Mesendoderm (in vitro differentiated cells): ENCODE data around the gene DRD1.
"Not testable (repeated sequence)": the region's sequence is repeated elsewhere in the genome, so short reads cannot be mapped to it uniquely, and the experiment has no call there.

Experiments used
- DNase-seq: peaks from one replicate; pipeline ENCODE4 v3.0.0; 2013
- H2AK5ac ChIP-seq: 2 replicates; pipeline ENCODE4 v1.6.1; 2013; ENCODE audit warnings: low read length, inconsistent platforms
- H2BK120ac ChIP-seq: 2 replicates; pipeline ENCODE4 v1.6.1; 2013; ENCODE audit warnings: low read depth, mild to moderate bottlenecking, low read length, moderate library complexity, mixed read lengths
- H2BK15ac ChIP-seq: replicated peaks from 2 replicates; pipeline ENCODE4 v1.6.1; 2013; ENCODE audit warnings: low read depth, mild to moderate bottlenecking, moderate library complexity
- H2BK5ac ChIP-seq: 2 replicates; pipeline ENCODE4 v1.6.1; 2013; ENCODE audit warnings: low read length, inconsistent platforms
- H3K18ac ChIP-seq: 2 replicates; pipeline ENCODE4 v1.6.1; 2013; ENCODE audit warnings: mild to moderate bottlenecking, low read length, mixed read lengths
- H3K23ac ChIP-seq: one replicate; pipeline ENCODE4 v1.6.1; 2013; ENCODE audit warnings: low read length
- H3K27ac ChIP-seq: 2 replicates; pipeline ENCODE4 v1.5.1; 2013; ENCODE audit warnings: low read depth, mild to moderate bottlenecking, inconsistent platforms, low read length, moderate library complexity
- H3K27me3 ChIP-seq: 2 replicates; pipeline ENCODE4 v1.6.1; 2013; ENCODE audit warnings: low read length, control low read depth, mild to moderate bottlenecking, inconsistent platforms; ENCODE audit not compliant: insufficient read depth, poor library complexity
- H3K36me3 ChIP-seq: 2 replicates; pipeline ENCODE4 v1.6.1; 2013; ENCODE audit warnings: low read length, inconsistent platforms; ENCODE audit not compliant: control insufficient read depth, insufficient read depth
- H3K4ac ChIP-seq: one replicate; pipeline ENCODE4 v1.6.1; 2013; ENCODE audit warnings: low read depth, mild to moderate bottlenecking, low read length, moderate library complexity
- H3K4me1 ChIP-seq: 2 replicates; pipeline ENCODE4 v1.6.1; 2013; ENCODE audit warnings: low read depth, low read length, inconsistent platforms; ENCODE audit not compliant: control insufficient read depth
- H3K4me2 ChIP-seq: 2 replicates; pipeline ENCODE4 v1.6.1; 2013; ENCODE audit warnings: low read length
- H3K4me3 ChIP-seq: 2 replicates; pipeline ENCODE4 v1.5.1; 2013; ENCODE audit warnings: mild to moderate bottlenecking, low read length
- H3K56ac ChIP-seq: one replicate; pipeline ENCODE4 v1.6.1; 2013; ENCODE audit warnings: low read length
- H3K79me1 ChIP-seq: 2 replicates; pipeline ENCODE4 v1.6.1; 2013; ENCODE audit warnings: low read length, inconsistent platforms
- H3K79me2 ChIP-seq: 2 replicates; pipeline ENCODE4 v1.6.1; 2013; ENCODE audit warnings: mild to moderate bottlenecking, low read length; ENCODE audit not compliant: control insufficient read depth, insufficient read depth
- H3K9ac ChIP-seq: 2 replicates; pipeline ENCODE4 v1.6.1; 2013; ENCODE audit warnings: low read length, inconsistent platforms
- H4K5ac ChIP-seq: one replicate; pipeline ENCODE4 v1.6.1; 2013; ENCODE audit warnings: low read length
- H4K8ac ChIP-seq: one replicate; pipeline ENCODE4 v1.6.1; 2013; ENCODE audit warnings: low read depth, mild to moderate bottlenecking, control low read depth, low read length, moderate library complexity
- WGBS: extraction: QIAGEN DNeasy Blood & Tissue Kit; methylation state at CpG from one replicate; pipeline ENCODE4 v1.1.7; 2013; ENCODE audit warnings: low lambda C conversion rate, missing lambda C conversion rate; ENCODE audit not compliant: insufficient coverage; ENCODE audit errors: extremely low coverage; 5-methylcytosine and 5-hydroxymethylcytosine counted together

The DRD1 gene

DNA sequence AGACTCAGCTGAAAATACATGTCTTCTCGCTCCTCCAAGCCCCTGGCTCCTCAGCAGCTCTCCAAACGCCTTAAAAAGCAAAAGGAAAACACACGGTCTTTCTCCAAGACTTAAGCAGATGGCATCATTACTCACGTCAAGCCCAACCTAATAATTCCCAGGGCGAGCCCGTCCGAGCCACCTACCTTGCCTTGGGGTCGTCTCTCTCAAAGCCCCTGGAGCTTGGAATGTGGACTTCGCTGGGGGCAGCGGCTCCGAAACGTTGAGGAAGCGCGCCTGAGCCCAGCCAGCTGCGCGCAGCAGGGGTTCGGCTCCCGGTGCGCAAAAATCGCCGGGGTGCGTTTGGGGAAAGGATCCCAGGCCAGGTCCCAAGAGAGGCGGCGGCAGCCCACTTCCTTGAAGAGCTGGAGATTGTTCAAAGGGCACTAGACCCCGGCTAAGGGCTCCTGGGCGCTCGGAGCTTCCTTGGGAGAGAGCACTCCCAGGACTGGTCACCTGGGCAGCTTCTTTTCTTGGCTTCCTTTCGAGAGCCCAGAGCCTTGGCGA is 395 bp downstream of the DRD1 start:
- Histone ChIP-seq H2BK15ac (no peak overlapping the region), H3K27ac (no peak overlapping the region), H3K4me1 (peaks cover 4% of the 10 kb centered on the region), H3K9ac (peak overlapping the region; percentile 22), H4K8ac (no peak overlapping the region), H3K36me3 (no peaks in the 10 kb centered on the region), H3K79me1 (no peaks in the 10 kb centered on the region), H2AK5ac (no peak overlapping the region), H3K4me2 (peak overlapping the region; percentile 71), H3K18ac (no peak overlapping the region), H3K4ac (no peak overlapping the region), H3K4me3 (no peak overlapping the region), H2BK5ac (no peak overlapping the region), H4K5ac (no peak overlapping the region), H3K27me3 (peaks cover 6% of the 10 kb centered on the region), H3K56ac (peak overlapping the region; percentile 70), H2BK120ac (no peak overlapping the region), H3K23ac (peak overlapping the region; percentile 19), H3K79me2 (no peaks in the 10 kb centered on the region)
- peak; percentile 31 for DNase-seq
- no CpG with 5 or more reads among the region's 29 CpGs for WGBS

- H3K23ac ChIP-seq: no peak overlapping the region
- no peak overlapping the region for H2BK15ac ChIP-seq
- WGBS: no CpG with 5 or more reads among the region's 3 CpGs
- H3K4me2 ChIP-seq: no peak overlapping the region
- no peak overlapping the region for H3K18ac ChIP-seq
- no peak overlapping the region for H3K4me3 ChIP-seq
- no peak overlapping the region for H3K27ac ChIP-seq
- H3K27me3 ChIP-seq: no peaks in the 10 kb centered on the region
- H2BK5ac ChIP-seq: no peak overlapping the region
- no peak overlapping the region for H3K4ac ChIP-seq
- no peak overlapping the region for H2BK120ac ChIP-seq
- H3K36me3 ChIP-seq: no peaks in the 10 kb centered on the region
- no peak overlapping the region for H3K56ac ChIP-seq
- no peak overlapping the region for H2AK5ac ChIP-seq
- H3K79me1 ChIP-seq: no peaks in the 10 kb centered on the region
- no peaks in the 10 kb centered on the region for H3K4me1 ChIP-seq
- H4K5ac ChIP-seq: no peak overlapping the region
- no peaks in the 10 kb centered on the region for H3K79me2 ChIP-seq
- peak; percentile 30 for DNase-seq
- H3K9ac ChIP-seq: no peak overlapping the region
- H4K8ac ChIP-seq: no peak overlapping the region
These were observed 5.6 kb downstream of the DRD1 start for GRCh38 chr5:175438234-175438857.

GRCh38 chr5:175436359-175436758 is 7.6 kb downstream of the DRD1 start:
- Histone ChIP-seq H3K79me2 (no peaks in the 10 kb centered on the region), H3K4me1 (no peaks in the 10 kb centered on the region), H4K8ac (no peak overlapping the region), H3K18ac (no peak overlapping the region), H3K4me3 (no peak overlapping the region), H3K9ac (no peak overlapping the region), H3K56ac (no peak overlapping the region), H3K23ac (no peak overlapping the region), H2BK120ac (no peak overlapping the region), H3K27me3 (no peaks in the 10 kb centered on the region), H3K4me2 (no peak overlapping the region), H2AK5ac (no peak overlapping the region), H3K27ac (no peak overlapping the region), H3K79me1 (no peaks in the 10 kb centered on the region), H2BK5ac (no peak overlapping the region), H3K36me3 (no peaks in the 10 kb centered on the region), H3K4ac (no peak overlapping the region), H4K5ac (no peak overlapping the region), H2BK15ac (no peak overlapping the region)
- peak; percentile 41 for DNase-seq
- WGBS: no CpG with 5 or more reads among the region's 8 CpGs

- no peak overlapping the region for H3K9ac ChIP-seq
- WGBS: no CpG with 5 or more reads among the region's 6 CpGs
- H3K56ac ChIP-seq: no peak overlapping the region
- no peaks in the 10 kb centered on the region for H3K4me1 ChIP-seq
- H3K4me2 ChIP-seq: no peak overlapping the region
- H2AK5ac ChIP-seq: no peak overlapping the region
- no peaks in the 10 kb centered on the region for H3K27me3 ChIP-seq
- H3K18ac ChIP-seq: no peak overlapping the region
- no peak overlapping the region for H3K27ac ChIP-seq
- H3K4ac ChIP-seq: no peak overlapping the region
- no peaks in the 10 kb centered on the region for H3K36me3 ChIP-seq
- no peak overlapping the region for H2BK15ac ChIP-seq
- H4K5ac ChIP-seq: no peak overlapping the region
- peak; percentile 11 for DNase-seq
- H2BK5ac ChIP-seq: no peak overlapping the region
- H3K4me3 ChIP-seq: no peak overlapping the region
- no peak overlapping the region for H4K8ac ChIP-seq
- no peaks in the 10 kb centered on the region for H3K79me2 ChIP-seq
- H3K79me1 ChIP-seq: no peaks in the 10 kb centered on the region
- no peak overlapping the region for H3K23ac ChIP-seq
- no peak overlapping the region for H2BK120ac ChIP-seq
These were observed 9.2 kb downstream of the DRD1 start for GRCh38 chr5:175434800-175435199.

GRCh38 chr5:175427762-175428161 is 16.2 kb downstream of the DRD1 start:
- H2BK120ac ChIP-seq: no peak overlapping the region
- no peak overlapping the region for H2BK15ac ChIP-seq
- no peaks in the 10 kb centered on the region for H3K27me3 ChIP-seq
- H3K56ac ChIP-seq: no peak overlapping the region
- H2BK5ac ChIP-seq: no peak overlapping the region
- no peak for DNase-seq
- H3K79me2 ChIP-seq: no peaks in the 10 kb centered on the region
- no peak overlapping the region for H3K18ac ChIP-seq
- H4K5ac ChIP-seq: no peak overlapping the region
- no peak overlapping the region for H3K9ac ChIP-seq
- no peak overlapping the region for H3K4me2 ChIP-seq
- H3K4ac ChIP-seq: no peak overlapping the region
- no peaks in the 10 kb centered on the region for H3K36me3 ChIP-seq
- H3K27ac ChIP-seq: no peak overlapping the region
- H4K8ac ChIP-seq: no peak overlapping the region
- no peak overlapping the region for H2AK5ac ChIP-seq
- H3K4me3 ChIP-seq: no peak overlapping the region
- no peaks in the 10 kb centered on the region for H3K79me1 ChIP-seq
- no peaks in the 10 kb centered on the region for H3K4me1 ChIP-seq
- WGBS: no CpG with 5 or more reads among the region's 2 CpGs
- no peak overlapping the region for H3K23ac ChIP-seq

DNA sequence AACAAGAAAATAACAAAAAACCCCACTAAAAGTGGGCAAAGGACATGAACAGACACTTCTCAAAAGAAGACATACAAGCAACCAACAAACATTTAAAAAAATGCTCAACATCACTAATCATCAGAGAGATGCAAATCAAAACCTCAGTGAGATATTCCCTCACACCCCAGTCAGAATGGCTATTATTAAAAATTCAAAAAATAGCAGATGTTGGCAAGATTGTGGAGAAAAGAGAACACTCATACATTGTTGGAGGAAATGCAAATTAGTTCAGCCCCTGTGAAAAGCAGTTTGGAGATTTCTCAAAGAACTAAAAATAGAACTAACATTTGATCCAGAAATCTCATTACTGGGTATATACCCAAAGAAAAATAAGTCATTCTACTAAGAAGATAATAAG is 19.4 kb downstream of the DRD1 start:
- not testable (repeated sequence) for H3K56ac ChIP-seq, H3K4me1 ChIP-seq, H3K79me2 ChIP-seq, H3K4me3 ChIP-seq, H3K23ac ChIP-seq, H2BK5ac ChIP-seq, H3K9ac ChIP-seq, H3K27me3 ChIP-seq, H3K36me3 ChIP-seq, H2BK120ac ChIP-seq, H4K8ac ChIP-seq, DNase-seq, H2BK15ac ChIP-seq, H2AK5ac ChIP-seq, H3K18ac ChIP-seq, H3K4ac ChIP-seq, H3K4me2 ChIP-seq, H4K5ac ChIP-seq, H3K79me1 ChIP-seq, H3K27ac ChIP-seq
